NB4 (cell line): Measurements from ENCODE around the gene ARHGEF7.

Experiments used
- CTCF ChIP-seq: IDR thresholded peaks from one replicate; pipeline ENCODE4 v1.5.1; 2012; ENCODE audit warnings: low read depth, low read length
- MYC ChIP-seq: IDR thresholded peaks from 2 replicates; pipeline ENCODE4 v1.6.1; 2011; ENCODE audit warnings: low read depth, low read length
- POLR2A ChIP-seq: IDR thresholded peaks from 2 replicates; pipeline ENCODE4 v1.6.1; 2011; ENCODE audit warnings: mild to moderate bottlenecking; ENCODE audit not compliant: insufficient read length; ENCODE audit errors: extremely low read depth
- TF ChIP-seq, protein P1 (sequence below): IDR thresholded peaks from 2 replicates; pipeline ENCODE4 v1.6.1; 2011; ENCODE audit warnings: low read depth, low read length

- TF ChIP-seq CTCF, result no peak
- no peak for TF ChIP-seq POLR2A
- no peak for TF ChIP-seq MYC
- TF ChIP-seq, protein P1, sequence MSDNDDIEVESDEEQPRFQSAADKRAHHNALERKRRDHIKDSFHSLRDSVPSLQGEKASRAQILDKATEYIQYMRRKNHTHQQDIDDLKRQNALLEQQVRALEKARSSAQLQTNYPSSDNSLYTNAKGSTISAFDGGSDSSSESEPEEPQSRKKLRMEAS, result no peak
Measured at GRCh38 chr13:111253365-111253872, 138.3 kb downstream of the ARHGEF7 start.
